ENCODE data around the gene RAB44.

Gene RAB44

DNA sequence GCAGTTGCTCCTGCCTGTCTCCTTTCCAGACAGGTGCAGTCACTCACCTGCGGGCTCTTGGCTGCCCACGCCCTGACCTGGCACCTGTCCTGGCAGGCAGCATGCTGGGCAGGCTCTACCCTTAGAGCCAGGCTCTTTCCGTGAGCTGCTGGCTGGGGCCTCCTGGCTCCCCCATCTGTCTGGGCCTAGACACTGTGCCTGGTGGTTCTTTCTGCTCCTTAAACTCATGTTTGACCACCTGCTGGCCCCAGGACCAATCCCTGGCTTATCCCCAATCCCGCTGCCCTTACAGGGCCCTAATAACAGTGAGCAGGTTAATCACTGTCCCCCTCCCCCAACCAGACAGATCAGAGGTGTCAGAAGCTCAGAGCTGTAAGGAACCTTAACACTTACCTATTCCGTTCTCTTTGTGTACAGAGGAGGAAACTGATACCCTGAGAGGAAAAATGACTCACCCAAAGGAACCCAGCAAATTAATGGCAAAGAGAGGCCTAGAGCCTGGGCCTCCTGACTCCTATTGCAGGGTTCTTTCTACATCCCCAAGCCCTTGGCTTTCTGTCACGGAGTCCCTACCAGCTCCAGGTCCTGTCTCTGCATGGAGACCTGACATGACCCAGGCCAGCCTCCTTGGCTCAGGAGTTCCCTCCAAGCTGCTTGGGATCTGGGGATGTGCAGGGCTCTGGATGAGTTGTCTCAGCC is 54.7 kb downstream of the RAB44 start:
- ATAC-seq (peak; percentile 33), DNase-seq (no peak)

GRCh38 chr6:36752886-36753506 is 55.4 kb downstream of the RAB44 start:
- no peak for DNase-seq
- ATAC-seq: no peak

DNA sequence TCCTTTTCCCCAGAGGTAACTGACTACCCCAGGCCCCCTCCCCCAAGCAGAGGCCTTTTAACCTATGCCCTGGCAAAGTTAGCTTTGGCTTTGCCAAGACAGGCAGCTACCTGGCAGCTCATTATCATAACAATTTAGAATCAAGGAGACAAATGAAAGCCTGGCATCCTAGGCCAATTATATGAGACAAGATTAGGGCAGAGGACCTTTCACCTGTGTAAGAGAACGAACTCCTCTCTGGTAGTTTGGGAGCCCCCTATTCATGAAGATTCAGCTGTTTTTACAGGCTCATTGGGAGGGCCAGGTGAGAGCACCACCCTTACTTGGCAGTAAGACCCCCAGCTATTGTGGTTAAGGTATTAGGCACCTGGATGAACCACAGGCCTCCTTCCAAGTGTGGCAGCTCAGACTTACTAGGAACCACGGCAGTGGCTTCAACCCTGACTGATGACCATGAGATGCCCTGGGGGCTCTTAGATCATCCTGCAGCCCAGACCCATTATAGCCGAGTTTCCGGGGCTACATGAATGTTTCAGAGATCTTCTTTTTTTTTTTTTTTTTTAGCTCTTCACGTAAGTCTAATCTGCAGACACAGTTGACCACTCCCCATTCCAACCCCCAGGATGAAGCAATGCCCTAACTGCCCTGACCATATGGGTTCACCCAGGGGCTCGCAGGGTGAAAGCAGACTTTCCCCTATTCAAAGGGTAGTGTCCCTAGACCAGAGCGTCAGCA is 56.2 kb downstream of the RAB44 start:
- no peak for DNase-seq
- no peak for ATAC-seq

GRCh38 chr6:36754582-36755434 is 57.2 kb downstream of the RAB44 start:
- ATAC-seq (no peak), DNase-seq (no peak)

- DNase-seq: peak; percentile 75
These were observed 58.1 kb downstream of the RAB44 start for GRCh38 chr6:36755435-36756348.

GRCh38 chr6:36756786-36757185 is 59.2 kb downstream of the RAB44 start:
- no peak for ATAC-seq
- DNase-seq: no peak

More at GRCh38 chr6:36755435-36756348, 58.1 kb downstream of the RAB44 start:
- ATAC-seq: peak; percentile 93

DNA sequence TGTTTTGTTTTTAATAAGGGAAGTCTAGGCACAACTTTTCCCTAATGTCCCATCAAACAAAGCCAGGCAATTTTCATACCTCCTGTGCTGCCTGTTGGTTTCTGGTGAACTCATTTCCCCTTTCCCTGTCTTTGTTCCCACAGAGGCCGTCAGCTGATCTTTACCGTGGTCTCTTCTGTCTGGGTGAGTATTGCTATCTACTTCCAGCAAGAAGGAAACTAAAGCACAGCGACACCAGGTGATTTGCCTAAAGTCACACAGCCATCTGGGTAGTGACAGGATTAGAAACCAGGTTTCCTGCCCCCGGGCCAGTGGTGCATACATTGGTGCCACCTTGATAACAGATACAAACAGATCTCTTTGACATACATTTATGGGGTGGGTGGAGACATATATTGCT is 59.6 kb downstream of the RAB44 start:
- DNase-seq (no peak), ATAC-seq (no peak)

GRCh38 chr6:36757943-36758508 is 60.4 kb downstream of the RAB44 start:
- no peak for ATAC-seq
- DNase-seq: no peak

- no peak for ATAC-seq
These were observed 61.0 kb downstream of the RAB44 start for GRCh38 chr6:36758516-36759147.

GRCh38 chr6:36759148-36759759 is 61.6 kb downstream of the RAB44 start:
- DNase-seq (peak; percentile 89), ATAC-seq (peak; percentile 29)

More at GRCh38 chr6:36758516-36759147, 61.0 kb downstream of the RAB44 start:
- DNase-seq: no peak

- DNase-seq: no peak
- ATAC-seq: no peak
These were observed 63.2 kb downstream of the RAB44 start for GRCh38 chr6:36760685-36761435.

- no peak for DNase-seq
- no peak for ATAC-seq
These were observed 64.5 kb downstream of the RAB44 start for GRCh38 chr6:36762123-36762522.

GRCh38 chr6:36765190-36765589 is 67.6 kb downstream of the RAB44 start:
- DNase-seq (no peak), ATAC-seq (no peak)

DNA sequence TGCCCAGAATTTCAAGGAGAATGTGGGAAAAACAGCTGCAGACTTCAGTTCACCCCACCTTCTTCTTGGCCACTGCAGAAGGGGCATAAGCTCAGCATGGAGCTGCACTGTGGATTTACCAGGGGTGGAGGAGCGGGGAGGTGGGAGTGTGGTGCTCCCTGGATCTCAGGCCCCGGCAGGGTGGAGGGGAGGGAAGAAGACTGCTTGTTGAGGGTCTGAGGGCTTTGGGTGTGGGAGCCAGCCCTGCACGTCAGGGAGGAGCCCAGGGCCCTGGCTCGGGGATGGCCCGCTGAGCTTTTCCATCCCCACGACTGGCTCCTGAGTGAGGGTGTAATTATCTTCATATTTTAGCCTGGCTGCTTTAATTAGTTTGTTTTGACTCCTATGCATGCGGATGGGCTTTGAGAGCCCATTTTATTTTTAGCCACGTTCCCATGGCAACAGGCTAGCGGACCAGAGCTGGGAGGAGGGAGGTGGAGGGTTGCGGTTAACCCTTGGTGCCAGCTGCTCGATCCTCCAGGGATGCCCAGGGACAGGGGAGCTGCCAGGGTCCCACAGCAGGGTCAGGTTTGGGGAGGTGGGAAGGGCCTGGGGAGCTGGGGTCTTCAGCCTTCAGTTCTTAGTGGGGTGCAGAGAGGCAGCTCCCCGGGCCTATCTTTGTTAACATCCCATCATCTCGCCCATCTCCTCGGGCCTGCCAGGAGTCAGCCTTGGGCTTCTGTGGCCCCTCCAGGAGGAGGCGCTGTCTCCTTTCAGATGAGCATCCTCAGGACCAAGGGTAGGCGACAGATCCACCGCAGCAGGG is 68.2 kb downstream of the RAB44 start:
- ATAC-seq (peak; percentile 87), DNase-seq (peak; percentile 89)

DNA sequence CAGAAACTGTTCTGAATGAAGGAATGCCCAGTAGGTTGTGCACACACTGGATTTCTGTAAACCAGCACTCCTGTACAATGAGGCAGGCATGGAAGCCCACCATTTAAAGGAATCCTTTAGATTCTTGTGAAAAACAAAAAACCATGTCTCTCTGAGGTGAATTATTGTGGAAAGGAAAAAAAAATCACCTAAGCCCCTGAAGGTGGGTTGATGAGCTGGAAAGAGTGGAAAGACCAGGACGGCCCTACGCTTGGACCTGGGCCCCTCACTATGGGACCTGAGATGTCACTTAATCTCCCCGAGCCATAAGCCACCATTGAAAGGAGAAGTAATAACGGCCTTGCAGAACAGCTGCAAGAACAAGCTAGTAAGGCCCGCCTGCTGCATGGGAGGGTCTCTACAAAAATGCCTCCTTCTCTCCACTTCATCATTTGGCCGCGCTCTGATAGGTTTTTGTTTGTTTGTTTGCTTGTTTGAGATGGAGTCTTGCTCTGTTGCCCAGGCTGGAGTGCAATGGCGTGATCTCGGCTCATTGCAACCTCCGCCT is 68.8 kb downstream of the RAB44 start:
- ATAC-seq (no peak), DNase-seq (no peak)

DNA sequence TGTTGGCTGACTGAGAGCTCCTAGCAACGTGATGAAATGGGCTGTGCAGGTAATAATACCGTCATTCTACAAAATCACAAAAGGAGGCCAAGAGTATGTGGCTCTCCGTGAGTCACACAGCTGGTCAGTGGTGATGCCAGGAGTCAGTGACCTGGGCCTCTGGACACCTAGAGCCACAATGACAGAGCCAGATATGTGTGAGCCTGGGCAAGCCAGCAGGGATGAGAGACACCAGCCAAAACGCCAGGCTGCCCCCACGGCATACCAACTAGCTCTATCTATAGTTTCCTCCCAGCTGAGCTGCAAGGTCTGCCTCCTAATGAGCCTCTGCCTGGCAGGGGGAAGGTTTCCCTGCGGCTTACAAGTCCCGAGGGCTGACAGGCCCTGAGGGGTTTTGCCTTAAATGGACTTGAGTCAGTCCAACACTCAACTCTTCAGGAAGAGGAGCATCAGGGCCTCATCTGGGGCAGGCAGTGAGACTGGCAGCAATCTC is 71.6 kb downstream of the RAB44 start:
- ATAC-seq (no peak), DNase-seq (no peak)

DNA sequence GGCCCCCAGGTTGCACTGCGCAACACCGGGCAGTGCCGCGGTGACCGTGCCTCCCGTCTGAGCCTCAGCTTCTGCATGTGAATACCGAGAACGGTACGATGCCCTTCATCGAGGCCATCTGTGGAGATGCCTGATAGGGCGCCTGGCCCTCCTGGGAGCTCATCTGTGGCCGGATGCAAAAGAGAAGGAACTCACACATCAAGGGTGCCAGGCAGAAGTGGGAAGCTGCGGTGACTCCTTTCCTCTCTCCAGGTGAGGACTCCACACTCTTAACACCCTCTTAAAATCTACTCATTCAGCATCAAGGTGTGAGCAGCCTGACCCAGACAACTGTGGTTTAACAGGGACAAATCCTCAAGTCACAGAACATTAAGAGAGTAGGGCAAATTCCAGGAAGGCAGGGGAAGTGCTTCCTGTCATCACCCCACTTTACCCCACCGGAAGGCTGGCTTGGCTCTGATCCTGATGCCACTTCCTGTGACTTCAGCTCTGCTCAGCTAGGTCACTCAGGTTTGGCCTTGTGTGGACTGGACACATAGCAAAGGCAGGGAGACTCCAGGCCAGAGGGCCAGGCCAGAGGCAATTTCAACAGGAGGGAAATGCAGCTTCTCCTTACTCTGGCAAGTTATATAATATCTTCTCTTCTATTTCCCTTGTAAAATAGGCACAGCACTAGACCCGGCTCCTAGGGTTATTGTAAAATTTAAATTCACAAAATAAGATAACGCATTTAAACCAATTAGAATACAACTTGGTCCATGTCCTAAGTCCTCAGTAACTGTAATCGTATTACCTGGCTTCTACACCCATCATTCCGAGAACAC is 72.3 kb downstream of the RAB44 start:
- ATAC-seq: peak; percentile 30
- peak; percentile 47 for DNase-seq
